Stimulated activated CD4-positive, alpha-beta T cell treated with anti-CD3 and anti-CD28 coated beads, TNF-alpha, amount 100 ng/mL, for 1 hour (primary cell): ENCODE results near the gene THG1L.
A peak's percentile ranks its signal among the peaks of the same experiment; 100 is the strongest.
"Not testable (repeated sequence)": the region's sequence is repeated elsewhere in the genome, so short reads cannot be mapped to it uniquely, and the experiment has no call there.

ENCODE experiments used
- DNase-seq, 3 donors: peaks; one replicate each; pipeline ENCODE4 v3.0.0-alpha.2; 2020; ENCODE audit warnings: low read depth in 3 of 3, low spot score in 1 of 3

Gene THG1L

DNA sequence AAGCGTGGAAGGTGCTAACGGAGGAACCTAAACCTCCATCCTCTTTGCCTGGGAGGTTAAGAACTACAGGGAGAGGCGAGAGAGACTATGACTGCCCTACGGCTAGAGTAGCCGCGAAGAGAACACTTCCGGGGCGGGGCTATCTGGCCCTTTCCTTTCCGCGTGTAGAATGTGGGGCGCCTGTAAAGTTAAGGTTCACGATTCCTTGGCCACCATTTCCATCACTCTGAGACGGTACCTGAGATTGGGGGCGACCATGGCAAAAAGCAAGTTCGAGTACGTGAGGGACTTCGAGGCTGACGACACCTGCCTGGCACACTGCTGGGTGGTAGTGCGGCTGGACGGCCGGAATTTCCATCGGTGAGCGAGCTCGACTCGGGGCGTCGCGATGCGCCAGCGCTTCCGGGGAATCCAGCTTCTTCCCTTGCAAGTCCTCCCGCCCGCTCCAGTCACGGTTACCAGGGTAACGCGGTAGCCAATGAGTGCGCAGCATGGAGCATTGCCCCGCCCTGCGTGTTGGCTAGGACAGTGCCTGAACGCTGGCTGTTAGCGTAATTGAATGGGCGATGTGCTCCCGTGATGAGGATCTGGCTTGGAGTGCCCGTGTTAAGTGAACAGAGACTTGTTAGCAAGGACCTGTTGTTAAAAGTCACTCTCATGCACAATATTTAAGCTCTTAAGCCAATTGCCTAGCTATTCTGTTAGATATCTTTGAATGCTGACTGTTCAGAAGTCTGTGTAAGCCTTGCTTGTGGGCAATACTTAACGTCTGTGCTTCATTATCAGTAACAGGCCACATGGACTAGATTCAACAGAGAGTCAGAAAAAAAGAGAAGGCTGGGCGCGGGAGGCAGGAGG, at the start of gene THG1L:
THG1L (plus strand) TSS at position 149 of the 858 bp plus-strand sequence; CDS start at position 170, 21 bp downstream.
- peak; percentile 93 to 97 (median 96) for DNase-seq

GRCh38 chr5:157682257-157682656, 49.0 kb upstream of the THG1L start:
- DNase-seq: no peak

DNA sequence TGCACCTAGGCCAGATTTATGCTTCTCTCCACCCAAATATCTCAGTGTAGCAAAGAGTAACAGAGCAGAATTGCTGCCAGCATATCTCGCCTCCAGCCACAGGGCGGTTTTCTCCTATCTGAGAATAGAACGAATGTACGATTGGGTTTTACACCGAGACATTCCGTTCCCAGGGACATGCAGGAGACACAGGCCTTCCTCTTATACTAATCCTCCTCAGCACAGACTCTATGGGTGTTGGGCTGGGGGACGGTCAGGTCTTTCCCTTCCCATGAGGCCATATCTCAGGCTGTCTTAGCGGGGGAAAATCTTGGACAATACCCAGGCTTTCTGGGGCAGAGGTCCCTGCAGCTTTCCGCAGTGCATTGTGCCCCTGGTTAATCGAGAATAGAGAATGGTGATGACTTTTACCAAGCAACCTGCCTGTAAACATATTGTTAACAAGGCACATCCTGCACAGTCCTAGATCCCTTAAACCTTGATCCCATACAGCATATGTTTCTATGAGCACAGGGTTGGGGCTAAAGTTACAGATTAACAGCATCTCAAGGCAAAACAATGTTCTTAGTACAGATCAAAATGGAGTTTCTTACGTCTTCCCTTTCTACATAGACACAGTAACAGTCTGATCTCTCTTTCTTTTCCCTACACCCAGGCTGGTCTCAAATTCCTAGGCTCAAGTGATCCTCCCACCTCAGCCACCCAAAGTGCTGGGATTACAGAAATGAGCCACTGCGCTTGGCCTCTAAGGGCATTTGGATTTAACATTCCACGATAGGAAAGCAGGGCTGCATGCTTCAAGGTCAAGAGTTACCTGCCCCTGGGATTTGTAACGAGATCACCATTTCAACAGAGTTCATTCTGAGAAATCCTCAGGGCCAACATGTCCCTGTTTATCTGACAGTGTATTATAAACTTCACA, 44.7 kb upstream of the THG1L start:
- DNase-seq: not testable (repeated sequence)

DNA sequence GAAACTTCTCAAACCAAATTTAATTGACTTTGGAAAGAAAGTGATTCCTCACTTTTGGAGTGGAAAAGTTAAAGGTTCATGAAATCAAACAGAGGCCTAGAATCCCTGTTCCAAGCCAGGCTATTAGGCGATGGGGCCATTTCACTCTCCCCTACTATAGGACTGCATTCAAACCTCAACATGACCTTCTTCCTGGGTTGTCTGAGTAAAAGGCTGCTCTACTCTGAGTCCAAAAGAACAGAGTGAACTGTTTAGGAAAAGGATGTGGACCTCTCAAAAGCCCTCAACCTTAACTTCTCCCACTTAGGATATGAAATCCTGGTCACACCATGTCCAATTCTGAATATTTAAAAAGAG, 44.0 kb upstream of the THG1L start:
- DNase-seq: no peak

GRCh38 chr5:157689942-157690689, 41.1 kb upstream of the THG1L start:
- no peak for DNase-seq

DNA sequence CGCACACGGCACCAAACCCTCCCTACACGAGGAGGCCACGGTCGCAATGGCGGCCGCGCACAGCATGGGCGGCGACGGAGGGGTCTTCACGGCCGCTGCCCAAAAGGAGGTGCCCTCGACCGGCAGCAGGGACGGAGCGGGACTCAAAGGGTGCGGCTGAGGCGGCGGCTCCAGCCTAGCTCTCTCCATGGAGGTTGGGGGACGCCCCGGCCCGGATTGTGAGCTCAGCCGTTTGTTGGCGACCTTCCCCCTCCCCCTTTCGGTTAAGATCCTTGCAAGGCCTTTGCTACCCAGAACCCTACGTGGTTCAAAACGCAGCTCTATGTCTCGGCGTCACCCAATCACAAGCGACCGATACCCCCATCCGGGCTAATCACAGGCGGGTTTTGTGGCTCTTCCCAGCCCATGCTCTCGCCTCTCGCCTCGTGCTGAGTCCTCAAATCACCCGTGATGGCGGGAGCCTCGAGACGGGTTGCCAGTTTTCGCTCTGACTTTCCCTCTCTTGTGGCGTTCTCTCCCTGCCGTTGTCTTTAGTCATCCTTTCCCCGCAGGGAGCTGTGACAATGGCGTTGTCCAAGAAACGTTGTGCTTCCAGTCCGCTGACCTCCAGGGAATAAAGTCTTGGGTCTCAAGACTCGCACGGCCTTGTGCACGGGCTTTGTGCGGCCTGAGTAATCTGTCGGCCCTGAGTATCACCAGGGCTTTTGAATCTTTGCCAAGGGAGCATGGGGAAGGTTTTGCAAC, 40.4 kb upstream of the THG1L start:
- DNase-seq: no peak

DNA sequence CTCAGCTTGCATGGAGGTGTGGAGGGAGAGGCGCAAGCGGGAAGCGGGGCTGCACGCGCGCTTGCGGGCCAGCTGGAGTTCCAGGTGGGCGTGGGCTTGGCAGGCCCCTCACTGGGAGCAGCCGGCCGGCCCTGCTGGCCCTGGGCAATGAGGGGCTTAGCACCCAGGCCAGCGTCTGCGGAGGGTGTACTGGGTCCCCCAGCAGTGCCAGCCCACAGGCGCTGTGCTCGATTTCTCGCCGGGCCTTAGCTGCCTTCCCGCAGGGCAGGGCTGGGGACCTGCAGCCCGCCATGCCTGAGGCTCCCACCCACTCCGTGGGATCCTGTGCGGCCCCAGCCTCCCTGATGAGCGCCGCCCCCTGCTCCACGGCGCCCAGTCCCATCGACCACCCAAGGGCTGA, 37.4 kb upstream of the THG1L start:
- not testable (repeated sequence) for DNase-seq

DNA sequence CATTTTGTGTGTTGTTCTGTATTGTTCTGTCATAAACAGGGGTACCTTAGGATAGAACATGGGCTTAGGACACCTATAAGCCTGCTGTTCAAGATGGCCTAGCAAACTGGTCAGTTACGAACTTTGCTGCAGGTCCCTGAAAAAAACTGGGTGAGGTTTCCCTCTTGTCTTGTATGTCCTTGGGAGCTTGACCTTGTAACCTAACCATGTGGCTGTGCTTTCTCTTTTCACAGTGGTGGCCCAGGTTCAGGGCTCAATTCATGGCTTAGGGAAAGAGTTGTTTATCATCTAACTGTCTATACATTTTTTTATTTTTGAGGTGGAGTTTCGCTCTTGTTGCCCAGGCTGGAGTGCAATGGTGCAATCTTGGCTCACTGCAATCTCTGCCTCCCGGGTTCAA, 35.1 kb upstream of the THG1L start:
- DNase-seq: not testable (repeated sequence)

DNA sequence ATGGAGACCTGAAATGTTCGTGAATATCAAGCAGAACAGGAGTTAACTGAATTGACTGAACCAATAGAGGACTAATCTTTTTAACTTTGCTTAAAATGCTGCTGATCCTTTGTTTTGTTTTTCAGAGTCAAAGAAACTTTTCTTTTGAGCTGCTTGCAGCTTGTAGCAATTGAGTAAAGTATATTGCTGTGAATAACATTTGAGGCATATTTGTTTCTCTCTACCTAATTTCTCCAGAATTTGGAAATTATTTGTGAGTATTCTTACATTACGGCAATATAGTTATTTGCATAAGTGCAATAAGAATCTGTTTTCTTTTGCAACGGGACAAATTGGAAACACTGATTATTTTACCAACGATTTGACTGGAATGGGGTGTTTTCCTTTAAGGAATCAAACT, 32.5 kb upstream of the THG1L start:
- not testable (repeated sequence) for DNase-seq

- no peak for DNase-seq
Measured at GRCh38 chr5:157703736-157704135, 27.5 kb upstream of the THG1L start.

DNA sequence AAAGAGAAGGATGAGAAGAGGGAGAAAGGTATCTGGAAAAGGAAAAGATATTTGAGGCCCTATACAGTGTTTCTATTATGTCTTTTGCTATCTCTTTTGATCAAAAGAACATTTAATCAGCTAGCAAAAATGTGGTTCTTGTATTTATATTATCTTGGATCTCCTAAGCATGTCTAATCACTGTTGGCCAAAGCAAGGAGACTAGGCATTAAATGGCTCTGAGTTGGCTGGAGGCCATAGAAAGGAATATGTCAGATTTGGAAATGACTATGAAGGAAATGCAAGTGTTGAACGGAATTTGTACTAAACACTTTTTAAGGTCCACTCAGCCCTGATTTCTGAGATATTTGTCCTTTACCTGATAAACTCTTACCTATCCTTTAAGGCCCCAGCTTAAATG, 22.4 kb upstream of the THG1L start:
- DNase-seq: no peak

DNA sequence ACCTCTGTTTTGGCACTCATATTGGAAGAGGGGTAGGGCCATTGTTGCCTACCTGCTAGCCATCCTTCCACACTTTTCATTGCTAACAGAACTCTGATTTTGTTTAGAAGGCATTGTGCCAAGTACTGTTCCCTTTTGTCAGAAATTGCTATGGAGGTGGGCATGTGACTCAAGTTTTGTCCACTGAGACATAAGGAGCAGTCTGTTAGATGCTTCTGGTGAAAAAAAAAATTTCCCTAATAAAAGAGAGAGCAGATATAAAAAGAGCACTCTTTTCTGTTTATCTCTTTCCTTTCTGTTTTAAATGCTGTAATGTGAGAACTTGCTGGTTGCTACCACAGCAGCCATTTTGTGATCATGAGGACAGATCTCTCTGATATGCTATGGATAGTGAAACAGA, 21.9 kb upstream of the THG1L start:
- no peak for DNase-seq

GRCh38 chr5:157710431-157710830, 20.8 kb upstream of the THG1L start:
- DNase-seq: no peak

DNA sequence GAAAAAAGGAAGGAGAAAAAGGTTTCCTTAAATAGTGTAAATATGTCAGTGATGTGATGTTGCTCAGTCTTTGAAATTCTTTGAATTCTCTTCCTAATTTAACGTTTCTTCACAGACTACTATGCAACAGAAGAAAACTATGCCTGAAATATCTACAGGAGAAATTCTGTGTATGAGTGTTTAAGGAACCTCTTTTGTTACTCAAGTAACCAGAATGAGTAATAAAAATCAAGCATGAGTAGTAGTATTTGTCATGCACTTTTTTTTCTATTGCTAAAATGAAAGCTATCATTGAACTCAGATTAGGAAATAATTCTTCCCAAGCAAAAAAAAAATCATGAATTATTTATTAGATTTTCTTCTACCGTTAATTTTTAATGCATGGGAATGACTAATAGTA, 20.3 kb upstream of the THG1L start:
- no peak for DNase-seq

GRCh38 chr5:157713830-157714595, 17.2 kb upstream of the THG1L start:
- no peak for DNase-seq

DNA sequence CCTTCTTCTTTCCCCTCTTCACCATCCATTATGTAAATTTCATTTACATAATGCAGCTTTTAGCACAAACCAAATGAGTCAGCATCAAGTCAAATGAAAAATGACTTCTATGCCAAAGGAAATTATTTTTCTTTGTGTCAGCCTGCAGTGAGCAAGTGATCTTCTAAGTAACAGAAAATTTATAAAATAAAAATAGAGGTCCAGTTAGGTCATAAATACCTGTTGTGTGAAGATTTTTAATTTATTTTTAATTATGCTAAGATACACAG, 16.7 kb upstream of the THG1L start:
- DNase-seq: no peak

DNA sequence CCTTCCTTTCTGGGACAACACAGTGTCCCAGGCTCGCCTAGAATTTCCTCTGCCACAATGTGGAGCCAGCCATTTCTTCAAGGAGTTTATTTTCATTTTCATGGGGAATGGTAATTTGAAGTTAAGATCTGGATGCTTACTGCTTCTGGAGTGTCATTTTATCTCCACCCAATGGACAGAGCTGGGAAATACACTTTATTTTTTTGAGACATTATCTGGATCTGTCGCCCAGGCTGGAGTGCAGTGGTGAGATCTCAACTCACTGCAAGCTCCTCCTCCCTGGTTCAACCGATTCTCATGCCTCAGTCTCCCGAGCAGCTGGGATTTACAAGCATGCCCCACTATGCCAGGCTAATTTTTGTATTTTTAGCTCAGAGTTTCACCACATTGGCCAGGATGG, 12.7 kb upstream of the THG1L start:
- no peak for DNase-seq

DNA sequence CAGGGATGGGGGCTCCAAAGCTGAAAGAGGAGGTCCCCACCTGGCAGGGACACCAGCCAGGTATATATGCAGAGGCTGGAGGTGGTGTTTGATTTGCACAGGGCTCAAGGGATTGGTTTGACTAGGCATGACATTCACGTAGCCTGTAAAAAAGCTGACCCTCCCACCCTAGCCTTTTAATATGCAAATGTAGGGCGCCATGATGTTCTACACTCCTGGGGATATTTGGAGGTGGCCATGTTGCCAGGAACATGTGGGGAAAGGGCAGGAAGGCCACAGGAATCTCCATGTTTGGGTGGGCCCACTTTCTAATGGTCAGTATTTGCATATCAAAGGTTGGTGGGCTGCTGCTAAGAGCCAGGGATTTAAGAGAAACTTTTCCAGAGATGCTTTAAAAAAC, 12.0 kb upstream of the THG1L start:
- no peak for DNase-seq

- DNase-seq: no peak
Measured at GRCh38 chr5:157721159-157721558, 10.1 kb upstream of the THG1L start.

DNA sequence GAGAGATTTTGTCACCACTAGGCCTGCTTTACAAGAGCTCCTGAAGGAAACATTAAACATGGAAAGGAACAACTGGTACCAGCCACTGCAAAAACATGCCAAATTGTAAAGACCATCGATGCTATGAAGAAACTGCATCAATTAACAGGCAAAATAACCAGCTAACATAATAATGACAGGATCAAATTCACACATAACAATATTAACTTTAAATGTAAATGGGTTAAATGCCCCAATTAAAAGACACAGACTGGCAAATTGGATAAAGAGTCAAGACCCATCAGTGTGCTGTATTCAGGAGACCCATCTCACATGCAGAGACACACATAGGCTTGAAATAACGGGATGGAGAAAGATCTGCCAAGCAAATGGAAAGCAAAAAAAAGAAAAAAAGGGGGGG, 8.3 kb upstream of the THG1L start:
- not testable (repeated sequence) for DNase-seq
